ENCODE data around the gene SYCE3.
"Not testable (repeated sequence)": the region's sequence is repeated elsewhere in the genome, so short reads cannot be mapped to it uniquely, and the experiment has no call there.

Gene SYCE3

GRCh38 chr22:50608996-50609395 is 46.3 kb upstream of the SYCE3 start:
- no peaks in the 10 kb centered on the region for H3F3A ChIP-seq (ENCODE audit: control insufficient read depth, insufficient read depth)
- H3K27ac ChIP-seq (ENCODE audit: low read depth, low read length): no peak overlapping the region
- H3K36me3 ChIP-seq (ENCODE audit: control insufficient read depth, low read length): no peaks in the 10 kb centered on the region
- no peak overlapping the region for H3K4me3 ChIP-seq (ENCODE audit: low read length)
- no peaks in the 10 kb centered on the region for H3K9me2 ChIP-seq (replicated peaks; ENCODE audit: control insufficient read depth, low read length)
- no peaks in the 10 kb centered on the region for H3K79me2 ChIP-seq (ENCODE audit: control insufficient read depth, low read length)
- no peaks in the 10 kb centered on the region for H4K20me1 ChIP-seq (ENCODE audit: control insufficient read depth, insufficient read depth, low read depth, low read length)
- no peaks in the 10 kb centered on the region for H3K9me3 ChIP-seq (ENCODE audit: control insufficient read depth, insufficient read depth, low read length)
- no peak overlapping the region for H3K4me2 ChIP-seq (ENCODE audit: low read length)
- H3K27me3 ChIP-seq (ENCODE audit: control insufficient read depth, low read length): peaks cover 36% of the 10 kb centered on the region
- no peak for TF ChIP-seq CTCF (IDR thresholded peaks at IDR 0.05; ENCODE audit: low read depth, low read length, poor library complexity, severe bottlenecking)
- TF ChIP-seq EZH2phosphoT487 (IDR thresholded peaks at IDR 0.05; ENCODE audit: borderline replicate concordance, low read length): no peak
- peaks cover 15% of the 10 kb centered on the region for H3K4me1 ChIP-seq (ENCODE audit: control insufficient read depth, low read length)

GRCh38 chr22:50608058-50608840 is 45.5 kb upstream of the SYCE3 start:
- peaks cover 36% of the 10 kb centered on the region for H3K27me3 ChIP-seq (ENCODE audit: control insufficient read depth, low read length)

GRCh38 chr22:50607659-50608020 is 44.9 kb upstream of the SYCE3 start:
- Histone ChIP-seq H3K27ac (ENCODE audit: low read depth, low read length) (no peak overlapping the region), H3K4me3 (ENCODE audit: low read length) (no peak overlapping the region), H3K4me1 (ENCODE audit: control insufficient read depth, low read length) (peaks cover 11% of the 10 kb centered on the region), H4K20me1 (ENCODE audit: control insufficient read depth, insufficient read depth, low read depth, low read length) (no peaks in the 10 kb centered on the region), H3K27me3 (ENCODE audit: control insufficient read depth, low read length) (peaks cover 37% of the 10 kb centered on the region), H3K79me2 (ENCODE audit: control insufficient read depth, low read length) (no peaks in the 10 kb centered on the region), H3K9me2 (replicated peaks; ENCODE audit: control insufficient read depth, low read length) (no peaks in the 10 kb centered on the region), H3K9me3 (ENCODE audit: control insufficient read depth, insufficient read depth, low read length) (no peaks in the 10 kb centered on the region), H3K36me3 (ENCODE audit: control insufficient read depth, low read length) (no peaks in the 10 kb centered on the region), H3K4me2 (ENCODE audit: low read length) (no peak overlapping the region), H3F3A (ENCODE audit: control insufficient read depth, insufficient read depth) (no peaks in the 10 kb centered on the region)
- TF ChIP-seq CTCF (IDR thresholded peaks at IDR 0.05; ENCODE audit: low read depth, low read length, poor library complexity, severe bottlenecking) (no peak), EZH2phosphoT487 (IDR thresholded peaks at IDR 0.05; ENCODE audit: borderline replicate concordance, low read length) (no peak)

More at GRCh38 chr22:50608058-50608840, 45.5 kb upstream of the SYCE3 start:
- H3K4me2 ChIP-seq (ENCODE audit: low read length); H3K79me2 ChIP-seq (ENCODE audit: control insufficient read depth, low read length); H3K9me3 ChIP-seq (ENCODE audit: control insufficient read depth, insufficient read depth, low read length); H3K27ac ChIP-seq (ENCODE audit: low read depth, low read length); H3K9me2 ChIP-seq (replicated peaks; ENCODE audit: control insufficient read depth, low read length); H3K4me3 ChIP-seq (ENCODE audit: low read length); H3F3A ChIP-seq (ENCODE audit: control insufficient read depth, insufficient read depth); H4K20me1 ChIP-seq (ENCODE audit: control insufficient read depth, insufficient read depth, low read depth, low read length); H3K36me3 ChIP-seq (ENCODE audit: control insufficient read depth, low read length): not testable (repeated sequence)
- H3K4me1 ChIP-seq (ENCODE audit: control insufficient read depth, low read length): peaks cover 15% of the 10 kb centered on the region

- TF ChIP-seq CTCF (IDR thresholded peaks at IDR 0.05; ENCODE audit: low read depth, low read length, poor library complexity, severe bottlenecking): no peak
- no peak for TF ChIP-seq EZH2phosphoT487 (IDR thresholded peaks at IDR 0.05; ENCODE audit: borderline replicate concordance, low read length)
- H3F3A ChIP-seq (ENCODE audit: control insufficient read depth, insufficient read depth): 0 out of 2 replicates have a peak, but pooled peaks cover 1% of the 10 kb centered on the region
- no peak overlapping the region for H3K4me2 ChIP-seq (ENCODE audit: low read length)
- H4K20me1 ChIP-seq (ENCODE audit: control insufficient read depth, insufficient read depth, low read depth, low read length): no peaks in the 10 kb centered on the region
- H3K79me2 ChIP-seq (ENCODE audit: control insufficient read depth, low read length): no peaks in the 10 kb centered on the region
- peaks cover 43% of the 10 kb centered on the region for H3K27me3 ChIP-seq (ENCODE audit: control insufficient read depth, low read length)
- H3K27ac ChIP-seq (ENCODE audit: low read depth, low read length): no peak overlapping the region
- H3K4me1 ChIP-seq (ENCODE audit: control insufficient read depth, low read length): peaks cover 7% of the 10 kb centered on the region
- no peak overlapping the region for H3K4me3 ChIP-seq (ENCODE audit: low read length)
- no peaks in the 10 kb centered on the region for H3K9me3 ChIP-seq (ENCODE audit: control insufficient read depth, insufficient read depth, low read length)
- H3K9me2 ChIP-seq (replicated peaks; ENCODE audit: control insufficient read depth, low read length): no peaks in the 10 kb centered on the region
- H3K36me3 ChIP-seq (ENCODE audit: control insufficient read depth, low read length): no peaks in the 10 kb centered on the region
These were observed 44.4 kb upstream of the SYCE3 start for GRCh38 chr22:50606946-50607658.

All from DOHH2 (cell line).